T-helper 17 cell (primary cell): ENCODE results near the gene CCDC57. TPM values are rescaled to one million over a fixed set of nuclear protein-coding genes. Genes with fewer than 3 reads are reported as not detected.

Experiments used
- ATAC-seq: fragments of 150-1000 bp; cut with Tn5 transposase; 2 replicates; pipeline ENCODE4 v1.10.0; 2021; ENCODE audit warnings: mild to moderate bottlenecking, moderate library complexity
- DNase-seq, 3 donors: peaks; one replicate each; pipeline versions ENCODE4 v3.0.0 to v3.0.0-alpha.2; 2020 to 2021
- H3K9me3 ChIP-seq: one replicate; pipeline ENCODE4 v1.7.0; 2013; ENCODE audit warnings: low read length, mild to moderate bottlenecking; ENCODE audit not compliant: control insufficient read depth, poor library complexity, severe bottlenecking
- H3K27ac Mint-ChIP-seq: one replicate; pipeline ENCODE4 v1.8.0; 2022; ENCODE audit warnings: mild to moderate bottlenecking, moderate library complexity, mixed read lengths
- H3K27me3 Mint-ChIP-seq: one replicate; pipeline ENCODE4 v1.8.0; 2022; ENCODE audit warnings: mixed read lengths
- H3K36me3 Mint-ChIP-seq: one replicate; pipeline ENCODE4 v1.8.0; 2022; ENCODE audit warnings: low read depth, mixed read lengths
- H3K4me1 Mint-ChIP-seq: one replicate; pipeline ENCODE4 v1.8.0; 2022; ENCODE audit warnings: mild to moderate bottlenecking, mixed read lengths
- H3K4me3 Mint-ChIP-seq: one replicate; pipeline ENCODE4 v1.8.0; 2022; ENCODE audit warnings: mild to moderate bottlenecking, moderate library complexity, mixed read lengths
- total RNA-seq, 4 donors: library from RNA in 2 of 4; stranded (reverse) in 2 of 4; gene quantifications; one replicate each; pipeline ENCODE4 v1.2.3 and lab custom pipeline; 2022 to 2026

The CCDC57 gene
- total RNA-seq, 2 donors from 2014 or later = 79.1 to 89.0 TPM

- Mint-ChIP-seq H3K27ac (no peak overlapping the region), H3K36me3 (peaks cover 12% of the 10 kb centered on the region), H3K4me3 (no peak overlapping the region), H3K4me1 (peaks cover 44% of the 10 kb centered on the region), H3K27me3 (no peaks in the 10 kb centered on the region)
- H3K9me3 ChIP-seq = no peaks in the 10 kb centered on the region
- DNase-seq = no peak
- no peak for ATAC-seq
These were observed 30.5 kb upstream of the CCDC57 start for GRCh38 chr17:82242977-82243647.

GRCh38 chr17:82242698-82242976 is 30.0 kb upstream of the CCDC57 start:
- Mint-ChIP-seq H3K4me3 (peak overlapping the region; percentile 59), H3K27ac (peak overlapping the region; percentile 84), H3K27me3 (no peaks in the 10 kb centered on the region), H3K4me1 (peaks cover 40% of the 10 kb centered on the region), H3K36me3 (peaks cover 10% of the 10 kb centered on the region)
- DNase-seq = no peak
- ATAC-seq = no peak
- H3K9me3 ChIP-seq = no peaks in the 10 kb centered on the region

- Mint-ChIP-seq H3K36me3 (peaks cover 12% of the 10 kb centered on the region), H3K27ac (peak overlapping the region; percentile 84), H3K4me1 (peaks cover 42% of the 10 kb centered on the region), H3K4me3 (peak overlapping the region; percentile 59), H3K27me3 (no peaks in the 10 kb centered on the region)
- DNase-seq = no peak
- no peaks in the 10 kb centered on the region for H3K9me3 ChIP-seq
- no peak for ATAC-seq
These were observed 29.5 kb upstream of the CCDC57 start for GRCh38 chr17:82241926-82242697.

- Mint-ChIP-seq H3K27me3 (no peaks in the 10 kb centered on the region), H3K36me3 (peaks cover 12% of the 10 kb centered on the region), H3K4me3 (peak overlapping the region; percentile 59), H3K27ac (peak overlapping the region; percentile 84), H3K4me1 (peaks cover 41% of the 10 kb centered on the region)
- no peaks in the 10 kb centered on the region for H3K9me3 ChIP-seq
- peak; percentile 55 for ATAC-seq
- no peak for DNase-seq
These were observed 28.7 kb upstream of the CCDC57 start for GRCh38 chr17:82241183-82241925.

- no peak for DNase-seq
- H3K9me3 ChIP-seq = no peaks in the 10 kb centered on the region
- ATAC-seq = no peak
- H3K27me3 Mint-ChIP-seq = no peaks in the 10 kb centered on the region
- peak overlapping the region; percentile 84 for H3K27ac Mint-ChIP-seq
- H3K36me3 Mint-ChIP-seq = peaks cover 12% of the 10 kb centered on the region
- peaks cover 46% of the 10 kb centered on the region for H3K4me1 Mint-ChIP-seq
- peak overlapping the region; percentile 86 for H3K4me3 Mint-ChIP-seq
These were observed 28.0 kb upstream of the CCDC57 start for GRCh38 chr17:82240506-82241182.

GRCh38 chr17:82239926-82240505 is 27.4 kb upstream of the CCDC57 start:
- no peak for DNase-seq
- Mint-ChIP-seq H3K36me3 (peaks cover 12% of the 10 kb centered on the region), H3K27ac (peak overlapping the region; percentile 84), H3K27me3 (no peaks in the 10 kb centered on the region), H3K4me3 (peak overlapping the region; percentile 86), H3K4me1 (peaks cover 46% of the 10 kb centered on the region)
- H3K9me3 ChIP-seq = no peaks in the 10 kb centered on the region
- ATAC-seq = no peak

- peaks cover 41% of the 10 kb centered on the region for H3K4me1 Mint-ChIP-seq
- no peak for ATAC-seq
- no peaks in the 10 kb centered on the region for H3K9me3 ChIP-seq
- no peaks in the 10 kb centered on the region for H3K27me3 Mint-ChIP-seq
- peak overlapping the region; percentile 84 for H3K27ac Mint-ChIP-seq
- peak overlapping the region; percentile 86 for H3K4me3 Mint-ChIP-seq
- no peak for DNase-seq
- H3K36me3 Mint-ChIP-seq = peaks cover 9% of the 10 kb centered on the region
These were observed 26.8 kb upstream of the CCDC57 start for GRCh38 chr17:82239401-82239925.

GRCh38 chr17:82238472-82239201 is 26.0 kb upstream of the CCDC57 start:
- H3K36me3 Mint-ChIP-seq = peaks cover 6% of the 10 kb centered on the region

GRCh38 chr17:82237746-82238471 is 25.3 kb upstream of the CCDC57 start:
- no peaks in the 10 kb centered on the region for H3K9me3 ChIP-seq
- no peaks in the 10 kb centered on the region for H3K27me3 Mint-ChIP-seq
- peaks cover 6% of the 10 kb centered on the region for H3K36me3 Mint-ChIP-seq
- peak; percentile 1 for ATAC-seq
- DNase-seq = no peak
- H3K4me3 Mint-ChIP-seq = peak overlapping the region; percentile 86
- H3K4me1 Mint-ChIP-seq = peaks cover 35% of the 10 kb centered on the region
- peak overlapping the region; percentile 84 for H3K27ac Mint-ChIP-seq

More at GRCh38 chr17:82238472-82239201, 26.0 kb upstream of the CCDC57 start:
- ATAC-seq (peak; percentile 60), DNase-seq (peak; percentile 41 to 72 (median 63))
- H3K4me3 Mint-ChIP-seq = peak overlapping the region; percentile 86
- H3K27me3 Mint-ChIP-seq = no peaks in the 10 kb centered on the region
- H3K27ac Mint-ChIP-seq = peak overlapping the region; percentile 84
- H3K9me3 ChIP-seq = no peaks in the 10 kb centered on the region
- H3K4me1 Mint-ChIP-seq = peaks cover 35% of the 10 kb centered on the region

- Mint-ChIP-seq H3K27ac (no peak overlapping the region), H3K27me3 (no peaks in the 10 kb centered on the region), H3K4me1 (peaks cover 30% of the 10 kb centered on the region), H3K36me3 (peaks cover 3% of the 10 kb centered on the region), H3K4me3 (peak overlapping the region; percentile 69)
- DNase-seq (no peak), ATAC-seq (no peak)
- H3K9me3 ChIP-seq = no peaks in the 10 kb centered on the region
These were observed 24.6 kb upstream of the CCDC57 start for GRCh38 chr17:82237083-82237745.
